ENCODE measurements around the gene TIGD3. TPM values are rescaled to one million over a fixed set of nuclear protein-coding genes. Genes with fewer than 3 reads are reported as not detected.
"Not testable (repeated sequence)": the region's sequence is repeated elsewhere in the genome, so short reads cannot be mapped to it uniquely, and the experiment has no call there.

TIGD3 gene
- total and polyA plus RNA-seq, 4 donors, result 1.4 to 3.7 (median 2.4) TPM

DNA sequence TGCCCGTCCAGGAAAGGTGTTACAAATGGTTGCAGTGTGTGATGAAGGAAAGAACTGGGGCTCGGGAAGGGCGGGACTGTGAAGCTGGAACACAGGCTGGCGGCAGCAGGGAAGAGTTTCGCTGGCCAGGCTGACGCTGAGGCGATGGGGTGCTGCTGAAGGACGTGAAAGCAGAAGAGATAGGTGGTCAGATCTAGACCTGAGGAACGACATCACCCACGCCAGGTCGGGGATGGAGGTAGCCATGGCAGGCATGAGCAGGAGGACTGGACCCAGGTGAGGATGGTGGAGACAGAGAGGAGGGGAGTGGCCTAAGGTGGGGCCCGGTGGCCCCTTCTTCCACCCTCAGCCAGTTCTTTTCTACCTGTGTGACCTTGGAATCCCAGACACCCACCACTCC lies 30.7 kb upstream of the TIGD3 start:
- Histone ChIP-seq H3K27me3 (ENCODE audit: control insufficient read depth, insufficient read depth, low read length) (no peaks in the 10 kb centered on the region), H3K9me3 (ENCODE audit: control insufficient read depth, insufficient read depth, low read length) (no peaks in the 10 kb centered on the region), H3K27ac (ENCODE audit: low read depth, low read length) (no peak overlapping the region), H3K4me3 (ENCODE audit: low read depth, low read length) (no peak overlapping the region), H3K36me3 (ENCODE audit: control insufficient read depth, insufficient read depth, low read length) (peaks cover 26% of the 10 kb centered on the region), H3K4me1 (ENCODE audit: control insufficient read depth, insufficient read depth, low read length) (peaks cover 15% of the 10 kb centered on the region)
- 82% methylated on average over 11 of the region's 12 CpGs for whole genome bisulfite sequencing (ENCODE audit: insufficient coverage)
- no peak for DNase-seq (ENCODE audit: low read depth in 4 of 6, low spot score in 6 of 6)

DNA sequence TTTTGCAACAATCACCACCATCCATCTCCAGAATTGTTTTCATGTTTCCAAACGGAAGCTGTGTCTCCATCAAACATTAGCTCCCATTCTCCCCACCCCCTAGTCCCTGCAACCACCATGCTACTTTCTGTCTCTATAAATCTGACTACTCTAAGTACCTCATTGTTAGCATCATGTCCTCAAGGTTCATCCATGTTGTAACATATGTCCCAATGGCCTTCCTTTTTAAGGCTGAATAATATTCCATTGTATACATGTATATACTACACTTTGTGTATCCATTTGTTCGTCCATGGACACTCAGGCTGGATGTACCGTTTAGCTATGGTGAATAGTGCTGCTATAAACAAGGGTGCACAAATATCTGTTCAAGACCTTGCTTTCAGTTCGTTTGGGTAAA lies 29.1 kb upstream of the TIGD3 start:
- no peak for DNase-seq (ENCODE audit: low read depth in 4 of 6, low spot score in 6 of 6)
- Histone ChIP-seq H3K27me3 (ENCODE audit: control insufficient read depth, insufficient read depth, low read length) (no peaks in the 10 kb centered on the region), H3K27ac (ENCODE audit: low read depth, low read length) (no peak overlapping the region), H3K9me3 (ENCODE audit: control insufficient read depth, insufficient read depth, low read length) (no peaks in the 10 kb centered on the region), H3K4me1 (ENCODE audit: control insufficient read depth, insufficient read depth, low read length) (peaks cover 15% of the 10 kb centered on the region), H3K4me3 (ENCODE audit: low read depth, low read length) (no peak overlapping the region), H3K36me3 (ENCODE audit: control insufficient read depth, insufficient read depth, low read length) (peaks cover 26% of the 10 kb centered on the region)
- WGBS (ENCODE audit: insufficient coverage), result 85% methylated on average over 4 of the region's 4 CpGs

DNA sequence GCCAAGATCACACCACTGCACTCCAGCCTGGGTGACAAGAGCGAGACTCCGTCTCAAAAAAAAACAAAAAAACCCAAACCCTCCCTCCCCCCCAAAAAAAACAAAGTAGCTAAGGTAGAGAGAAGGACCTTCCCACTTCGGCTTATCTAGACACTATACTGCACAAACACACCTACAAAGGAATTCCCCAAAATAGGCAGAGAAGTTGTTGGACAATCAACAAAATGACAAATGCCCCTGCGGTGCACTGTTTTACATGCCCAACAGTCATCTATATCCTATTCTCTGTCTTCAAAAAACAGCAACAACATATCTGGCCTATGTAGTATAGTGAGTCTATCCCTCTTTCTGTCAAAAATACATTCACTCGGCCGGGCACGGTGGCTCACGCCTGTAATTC lies 27.5 kb upstream of the TIGD3 start:
- WGBS (ENCODE audit: insufficient coverage), result 93% methylated on average over 4 of the region's 8 CpGs
- no peak overlapping the region for H3K27ac ChIP-seq (ENCODE audit: low read depth, low read length)
- H3K27me3 ChIP-seq (ENCODE audit: control insufficient read depth, insufficient read depth, low read length), result no peaks in the 10 kb centered on the region
- DNase-seq (ENCODE audit: low read depth in 4 of 6, low spot score in 6 of 6), result no peak
- H3K4me3 ChIP-seq (ENCODE audit: low read depth, low read length), result no peak overlapping the region
- no peaks in the 10 kb centered on the region for H3K9me3 ChIP-seq (ENCODE audit: control insufficient read depth, insufficient read depth, low read length)
- peaks cover 11% of the 10 kb centered on the region for H3K36me3 ChIP-seq (ENCODE audit: control insufficient read depth, insufficient read depth, low read length)
- peaks cover 4% of the 10 kb centered on the region for H3K4me1 ChIP-seq (ENCODE audit: control insufficient read depth, insufficient read depth, low read length)

DNA sequence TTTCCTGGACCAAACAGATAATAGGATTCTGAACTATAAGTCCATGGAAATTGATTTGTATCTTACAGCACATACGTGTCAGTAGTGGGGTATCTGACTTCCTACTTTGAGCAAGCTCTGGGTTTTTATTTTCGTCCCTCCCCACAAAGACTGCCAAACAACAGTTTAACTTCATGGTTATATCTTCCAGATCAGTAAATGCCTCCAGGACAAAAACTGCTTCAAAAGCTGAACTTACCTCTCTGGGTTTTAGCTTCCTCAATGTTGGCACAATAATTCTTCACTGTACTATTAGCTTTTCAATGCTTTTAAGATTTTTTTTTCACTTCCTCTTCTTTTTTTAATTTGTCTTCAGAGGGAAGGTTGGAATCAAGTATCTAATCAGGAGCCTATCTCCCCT lies 25.1 kb upstream of the TIGD3 start:
- 73% methylated on average over 2 of the region's 2 CpGs for WGBS (ENCODE audit: insufficient coverage)
- no peaks in the 10 kb centered on the region for H3K27me3 ChIP-seq (ENCODE audit: control insufficient read depth, insufficient read depth, low read length)
- H3K27ac ChIP-seq (ENCODE audit: low read depth, low read length), result no peak overlapping the region
- no peak overlapping the region for H3K4me3 ChIP-seq (ENCODE audit: low read depth, low read length)
- no peaks in the 10 kb centered on the region for H3K9me3 ChIP-seq (ENCODE audit: control insufficient read depth, insufficient read depth, low read length)
- H3K36me3 ChIP-seq (ENCODE audit: control insufficient read depth, insufficient read depth, low read length), result no peaks in the 10 kb centered on the region
- no peak for DNase-seq (ENCODE audit: low read depth in 4 of 6, low spot score in 6 of 6)
- H3K4me1 ChIP-seq (ENCODE audit: control insufficient read depth, insufficient read depth, low read length), result no peaks in the 10 kb centered on the region

DNA sequence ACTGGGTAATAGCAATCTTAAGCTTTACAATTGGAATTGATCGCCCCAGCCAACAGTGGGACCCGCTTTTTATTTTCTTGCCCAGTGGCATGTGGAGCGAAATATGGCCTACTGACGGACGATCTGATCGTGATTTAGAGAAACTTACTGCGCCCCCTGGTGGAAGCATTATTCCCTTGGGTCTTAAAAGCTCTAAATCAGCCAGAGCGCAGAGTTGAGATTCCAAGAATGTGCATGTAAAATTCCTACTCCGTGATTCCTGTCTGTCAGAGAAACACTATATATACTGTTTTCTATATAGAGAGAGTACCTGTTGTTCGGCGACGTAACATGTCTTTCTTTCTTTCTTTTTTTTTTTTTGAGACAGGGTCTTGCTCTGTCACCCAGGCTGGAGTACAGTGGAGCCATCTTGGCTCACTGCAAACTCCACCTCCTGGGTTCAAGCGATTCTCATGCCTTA lies 24.6 kb upstream of the TIGD3 start:
- Histone ChIP-seq H3K27me3 (ENCODE audit: control insufficient read depth, insufficient read depth, low read length) (no peaks in the 10 kb centered on the region), H3K36me3 (ENCODE audit: control insufficient read depth, insufficient read depth, low read length) (no peaks in the 10 kb centered on the region), H3K4me1 (ENCODE audit: control insufficient read depth, insufficient read depth, low read length) (no peaks in the 10 kb centered on the region), H3K27ac (ENCODE audit: low read depth, low read length) (no peak overlapping the region), H3K9me3 (ENCODE audit: control insufficient read depth, insufficient read depth, low read length) (no peaks in the 10 kb centered on the region), H3K4me3 (ENCODE audit: low read depth, low read length) (no peak overlapping the region)
- 2% methylated on average over 7 of the region's 13 CpGs for WGBS (ENCODE audit: insufficient coverage)
- DNase-seq (ENCODE audit: low read depth in 4 of 6, low spot score in 6 of 6), result peak in 5 of 6 donors; percentile 83 to 96 (median 89)

DNA sequence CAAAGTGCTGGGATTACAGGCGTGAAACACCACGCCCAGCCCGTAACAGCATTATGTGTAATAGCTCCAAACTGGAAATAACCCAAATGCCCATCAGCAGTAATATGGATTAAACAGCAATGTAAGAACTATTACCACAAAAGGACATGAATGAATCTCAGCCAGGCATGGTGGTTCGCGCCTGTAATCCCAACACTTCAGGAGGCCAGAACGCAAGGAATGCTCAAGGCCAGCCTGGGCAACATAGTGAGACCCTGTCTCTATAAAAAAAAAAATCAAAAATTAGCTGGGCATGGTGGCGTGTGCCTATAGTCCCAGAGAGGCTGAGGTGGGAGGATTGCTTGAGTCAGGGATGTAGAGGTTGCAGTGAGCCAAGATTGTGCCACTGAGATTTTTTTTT lies 24.0 kb upstream of the TIGD3 start:
- Histone ChIP-seq H3K27me3 (ENCODE audit: control insufficient read depth, insufficient read depth, low read length) (no peaks in the 10 kb centered on the region), H3K4me1 (ENCODE audit: control insufficient read depth, insufficient read depth, low read length) (no peaks in the 10 kb centered on the region), H3K9me3 (ENCODE audit: control insufficient read depth, insufficient read depth, low read length) (no peaks in the 10 kb centered on the region), H3K27ac (ENCODE audit: low read depth, low read length) (no peak overlapping the region), H3K36me3 (ENCODE audit: control insufficient read depth, insufficient read depth, low read length) (no peaks in the 10 kb centered on the region), H3K4me3 (ENCODE audit: low read depth, low read length) (no peak overlapping the region)
- WGBS (ENCODE audit: insufficient coverage), result 90% methylated on average over 2 of the region's 7 CpGs
- DNase-seq (ENCODE audit: low read depth in 4 of 6, low spot score in 6 of 6), result no peak

DNA sequence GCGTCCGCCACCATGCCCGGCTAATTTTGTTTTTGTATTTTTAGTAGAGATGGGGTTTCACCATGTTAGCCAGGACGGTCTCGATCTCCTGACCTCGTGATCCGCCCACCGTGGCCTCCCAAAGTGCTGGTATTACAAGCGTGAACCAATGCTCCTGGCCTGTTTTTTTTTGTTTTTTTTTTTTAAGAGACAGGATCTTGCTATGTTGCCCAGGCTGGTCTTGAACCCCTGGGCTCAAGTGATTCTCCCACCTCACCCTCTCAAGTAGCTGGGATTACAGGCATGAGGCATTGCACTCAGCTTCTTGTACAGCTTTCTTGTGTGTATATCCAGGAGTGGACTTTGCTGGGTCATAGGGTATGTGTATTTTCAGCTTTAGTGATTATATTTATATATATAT lies 22.0 kb upstream of the TIGD3 start:
- WGBS (ENCODE audit: insufficient coverage), result 100% methylated on average over 5 of the region's 9 CpGs
- not testable (repeated sequence) for H3K27me3 ChIP-seq (ENCODE audit: control insufficient read depth, insufficient read depth, low read length); H3K27ac ChIP-seq (ENCODE audit: low read depth, low read length); H3K4me3 ChIP-seq (ENCODE audit: low read depth, low read length); H3K9me3 ChIP-seq (ENCODE audit: control insufficient read depth, insufficient read depth, low read length); DNase-seq (ENCODE audit: low read depth in 4 of 6, low spot score in 6 of 6); H3K4me1 ChIP-seq (ENCODE audit: control insufficient read depth, insufficient read depth, low read length)
- H3K36me3 ChIP-seq (ENCODE audit: control insufficient read depth, insufficient read depth, low read length), result peaks cover 11% of the 10 kb centered on the region

DNA sequence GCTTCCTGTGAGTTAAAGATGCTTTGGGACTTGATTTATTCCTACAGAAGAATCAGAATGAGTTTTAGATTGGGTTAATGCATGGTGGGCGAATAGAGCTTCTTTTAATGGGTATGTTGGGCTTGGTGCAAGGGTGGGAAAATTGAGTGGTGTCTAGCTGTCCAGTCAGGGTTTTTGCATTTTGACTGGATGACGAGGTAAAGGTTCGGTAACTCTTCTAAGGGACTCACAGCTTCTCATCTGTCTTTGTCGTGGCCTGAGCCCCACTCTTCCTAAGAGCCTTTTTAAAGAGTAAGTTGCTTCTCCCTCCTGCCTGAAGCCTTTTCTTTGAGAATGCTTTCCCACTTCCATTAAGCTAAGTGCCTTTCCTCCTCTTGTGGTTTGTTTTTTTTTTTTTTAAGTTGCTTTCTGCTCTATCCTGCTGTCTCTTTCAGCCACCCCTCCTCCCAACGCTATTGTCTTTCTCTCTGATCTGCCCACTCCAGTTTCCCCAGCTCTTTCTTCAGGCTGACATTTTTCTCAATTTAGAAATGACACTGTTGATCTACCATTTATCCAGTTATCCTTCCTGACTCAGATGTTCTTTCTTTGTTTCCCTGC lies 19.8 kb upstream of the TIGD3 start:
- H3K36me3 ChIP-seq (ENCODE audit: control insufficient read depth, insufficient read depth, low read length), result peaks cover 17% of the 10 kb centered on the region
- peak overlapping the region; percentile 88 for H3K27ac ChIP-seq (ENCODE audit: low read depth, low read length)
- no peaks in the 10 kb centered on the region for H3K9me3 ChIP-seq (ENCODE audit: control insufficient read depth, insufficient read depth, low read length)
- no peaks in the 10 kb centered on the region for H3K27me3 ChIP-seq (ENCODE audit: control insufficient read depth, insufficient read depth, low read length)
- peak overlapping the region; percentile 86 for H3K4me3 ChIP-seq (ENCODE audit: low read depth, low read length)
- no peaks in the 10 kb centered on the region for H3K4me1 ChIP-seq (ENCODE audit: control insufficient read depth, insufficient read depth, low read length)
- WGBS (ENCODE audit: insufficient coverage), result 11% methylated on average over 4 of the region's 5 CpGs
- no peak for DNase-seq (ENCODE audit: low read depth in 4 of 6, low spot score in 6 of 6)

DNA sequence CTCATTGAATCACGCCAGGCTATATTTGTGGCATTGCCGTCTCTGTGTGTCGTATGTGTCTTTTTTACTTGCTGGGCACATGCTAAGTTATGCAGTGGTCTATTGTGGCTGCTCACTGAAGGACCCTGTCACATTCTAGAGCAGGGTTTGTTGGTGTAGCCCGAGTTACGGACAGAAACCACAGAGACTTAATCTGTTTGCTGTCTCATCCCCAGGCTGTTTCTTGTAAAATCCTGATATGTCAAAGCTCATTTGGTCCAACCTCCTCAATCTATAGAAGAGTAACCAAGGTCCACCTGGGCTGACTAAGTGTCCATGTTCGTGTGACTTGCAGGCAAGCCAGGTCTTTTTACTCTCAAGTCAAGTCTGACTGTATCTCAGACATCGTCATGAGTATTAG lies 15.9 kb upstream of the TIGD3 start:
- no peaks in the 10 kb centered on the region for H3K4me1 ChIP-seq (ENCODE audit: control insufficient read depth, insufficient read depth, low read length)
- H3K4me3 ChIP-seq (ENCODE audit: low read depth, low read length), result no peak overlapping the region
- no peak for DNase-seq (ENCODE audit: low read depth in 4 of 6, low spot score in 6 of 6)
- H3K27me3 ChIP-seq (ENCODE audit: control insufficient read depth, insufficient read depth, low read length), result no peaks in the 10 kb centered on the region
- H3K36me3 ChIP-seq (ENCODE audit: control insufficient read depth, insufficient read depth, low read length), result peaks cover 51% of the 10 kb centered on the region
- no peaks in the 10 kb centered on the region for H3K9me3 ChIP-seq (ENCODE audit: control insufficient read depth, insufficient read depth, low read length)
- no peak overlapping the region for H3K27ac ChIP-seq (ENCODE audit: low read depth, low read length)
- whole genome bisulfite sequencing (ENCODE audit: insufficient coverage), result 67% methylated on average over 5 of the region's 7 CpGs

DNA sequence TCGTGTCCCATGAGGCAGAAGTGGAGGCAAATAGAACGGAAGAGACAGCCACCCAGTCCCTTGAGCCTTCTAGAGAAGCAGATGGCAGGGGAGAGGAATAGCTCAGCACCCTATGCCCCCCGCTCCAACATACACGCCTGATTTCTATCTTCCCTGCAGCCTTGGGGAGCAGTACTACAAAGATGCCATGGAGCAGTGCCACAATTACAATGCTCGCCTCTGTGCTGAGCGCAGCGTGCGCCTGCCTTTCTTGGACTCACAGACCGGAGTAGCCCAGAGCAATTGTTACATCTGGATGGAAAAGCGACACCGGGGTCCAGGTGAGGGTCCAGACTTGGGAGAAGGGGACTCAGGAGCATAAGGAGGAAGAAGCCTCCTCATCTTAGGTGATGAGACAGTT lies 14.3 kb upstream of the TIGD3 start:
- no peaks in the 10 kb centered on the region for H3K27me3 ChIP-seq (ENCODE audit: control insufficient read depth, insufficient read depth, low read length)
- H3K36me3 ChIP-seq (ENCODE audit: control insufficient read depth, insufficient read depth, low read length), result peaks cover 66% of the 10 kb centered on the region
- 84% methylated on average over 6 of the region's 11 CpGs for WGBS (ENCODE audit: insufficient coverage)
- no peaks in the 10 kb centered on the region for H3K9me3 ChIP-seq (ENCODE audit: control insufficient read depth, insufficient read depth, low read length)
- DNase-seq (ENCODE audit: low read depth in 4 of 6, low spot score in 6 of 6), result peak in 1 of 6 donors; percentile 24
- no peak overlapping the region for H3K4me3 ChIP-seq (ENCODE audit: low read depth, low read length)
- no peaks in the 10 kb centered on the region for H3K4me1 ChIP-seq (ENCODE audit: control insufficient read depth, insufficient read depth, low read length)
- no peak overlapping the region for H3K27ac ChIP-seq (ENCODE audit: low read depth, low read length)
